ENCODE measurements around the gene THSD7A.

Gene THSD7A

DNA sequence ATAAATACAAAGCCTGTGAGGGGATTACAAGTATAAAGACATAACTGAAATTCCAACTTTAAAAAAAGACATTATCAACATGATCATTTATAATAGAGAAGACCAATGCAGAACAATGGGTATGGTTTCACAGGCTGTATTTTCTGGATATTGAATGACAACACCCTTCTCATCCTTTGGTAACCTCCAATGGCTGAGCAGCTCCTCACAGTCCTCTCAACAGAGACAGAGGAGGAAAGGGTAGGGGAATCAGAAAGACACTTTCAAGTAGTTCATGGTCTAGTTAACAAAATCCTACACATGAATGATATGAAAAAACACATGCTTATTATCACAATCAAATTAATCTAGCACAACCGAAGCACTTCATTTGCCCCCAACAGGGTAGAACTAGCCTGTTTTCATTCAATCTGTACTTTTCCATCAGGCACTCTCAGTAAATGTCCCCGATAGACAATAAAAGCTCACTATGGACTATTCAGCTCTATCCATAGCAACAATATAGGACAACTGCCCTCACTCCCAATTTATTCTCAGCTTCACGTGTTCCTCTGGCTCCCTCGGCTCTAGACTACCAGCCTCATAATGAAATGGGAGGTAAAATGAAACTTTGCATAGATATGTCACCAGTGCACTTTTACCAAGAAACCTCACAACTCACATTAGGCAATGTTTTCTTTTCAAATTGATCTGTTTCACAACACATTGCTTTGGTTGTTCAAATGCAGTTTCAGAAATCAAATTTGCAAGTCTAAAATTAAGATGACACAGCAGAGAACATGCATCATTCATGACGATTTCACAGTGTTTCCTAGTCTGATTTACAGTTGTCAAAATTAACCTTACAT lies 211.4 kb downstream of the THSD7A start:
- no peak for TF ChIP-seq ZFX (IDR thresholded peaks at IDR 0.05)
- TF ChIP-seq, protein P1, sequence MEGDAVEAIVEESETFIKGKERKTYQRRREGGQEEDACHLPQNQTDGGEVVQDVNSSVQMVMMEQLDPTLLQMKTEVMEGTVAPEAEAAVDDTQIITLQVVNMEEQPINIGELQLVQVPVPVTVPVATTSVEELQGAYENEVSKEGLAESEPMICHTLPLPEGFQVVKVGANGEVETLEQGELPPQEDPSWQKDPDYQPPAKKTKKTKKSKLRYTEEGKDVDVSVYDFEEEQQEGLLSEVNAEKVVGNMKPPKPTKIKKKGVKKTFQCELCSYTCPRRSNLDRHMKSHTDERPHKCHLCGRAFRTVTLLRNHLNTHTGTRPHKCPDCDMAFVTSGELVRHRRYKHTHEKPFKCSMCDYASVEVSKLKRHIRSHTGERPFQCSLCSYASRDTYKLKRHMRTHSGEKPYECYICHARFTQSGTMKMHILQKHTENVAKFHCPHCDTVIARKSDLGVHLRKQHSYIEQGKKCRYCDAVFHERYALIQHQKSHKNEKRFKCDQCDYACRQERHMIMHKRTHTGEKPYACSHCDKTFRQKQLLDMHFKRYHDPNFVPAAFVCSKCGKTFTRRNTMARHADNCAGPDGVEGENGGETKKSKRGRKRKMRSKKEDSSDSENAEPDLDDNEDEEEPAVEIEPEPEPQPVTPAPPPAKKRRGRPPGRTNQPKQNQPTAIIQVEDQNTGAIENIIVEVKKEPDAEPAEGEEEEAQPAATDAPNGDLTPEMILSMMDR (conservative IDR thresholded peaks at IDR 0.05): no peak
- H3K27ac ChIP-seq: no peak overlapping the region

DNA sequence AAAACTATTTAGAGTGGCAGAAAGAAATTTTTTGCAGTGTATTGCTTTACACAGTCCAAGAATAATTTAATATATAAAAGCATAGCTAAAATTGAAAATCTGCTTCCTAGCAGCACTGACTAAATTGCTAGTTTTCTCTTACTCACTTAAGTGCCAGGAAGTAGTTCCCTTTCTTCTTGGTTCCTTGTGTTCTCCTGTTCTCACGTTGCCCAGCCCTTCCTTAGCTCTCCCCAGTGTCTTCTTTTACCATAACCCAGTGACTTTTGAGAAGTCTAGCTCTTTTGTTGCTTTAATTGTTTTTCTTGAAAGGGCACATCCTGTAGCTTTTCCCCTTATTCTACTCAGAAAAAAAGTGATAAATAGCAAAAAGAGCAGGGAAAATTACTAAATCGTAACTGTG lies 215.5 kb downstream of the THSD7A start:
- no peak overlapping the region for H3K27ac ChIP-seq
- TF ChIP-seq ZFX (IDR thresholded peaks at IDR 0.05): no peak
- TF ChIP-seq, protein P1 (conservative IDR thresholded peaks at IDR 0.05): no peak

DNA sequence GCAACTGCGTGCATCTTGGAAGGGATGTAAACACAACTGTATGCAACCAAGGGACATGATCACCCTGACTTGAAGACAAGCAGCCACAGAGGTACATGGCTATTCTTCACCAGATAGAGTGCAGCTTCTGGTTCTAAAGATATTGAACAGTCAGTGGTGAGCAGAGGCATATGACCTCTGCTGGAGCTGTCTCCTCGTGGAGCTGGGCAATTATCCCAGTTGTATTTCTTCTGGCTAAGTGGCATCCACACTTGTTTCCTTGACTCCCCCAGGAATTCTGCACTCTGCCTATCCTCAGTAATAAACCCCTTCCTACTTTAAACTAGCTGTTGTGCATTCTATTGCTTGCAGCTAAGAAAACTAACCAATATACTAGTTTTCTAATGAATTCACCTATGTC lies 216.8 kb downstream of the THSD7A start:
- TF ChIP-seq ZFX (IDR thresholded peaks at IDR 0.05): no peak
- TF ChIP-seq, protein P1 (conservative IDR thresholded peaks at IDR 0.05): no peak
- H3K27ac ChIP-seq: no peak overlapping the region

DNA sequence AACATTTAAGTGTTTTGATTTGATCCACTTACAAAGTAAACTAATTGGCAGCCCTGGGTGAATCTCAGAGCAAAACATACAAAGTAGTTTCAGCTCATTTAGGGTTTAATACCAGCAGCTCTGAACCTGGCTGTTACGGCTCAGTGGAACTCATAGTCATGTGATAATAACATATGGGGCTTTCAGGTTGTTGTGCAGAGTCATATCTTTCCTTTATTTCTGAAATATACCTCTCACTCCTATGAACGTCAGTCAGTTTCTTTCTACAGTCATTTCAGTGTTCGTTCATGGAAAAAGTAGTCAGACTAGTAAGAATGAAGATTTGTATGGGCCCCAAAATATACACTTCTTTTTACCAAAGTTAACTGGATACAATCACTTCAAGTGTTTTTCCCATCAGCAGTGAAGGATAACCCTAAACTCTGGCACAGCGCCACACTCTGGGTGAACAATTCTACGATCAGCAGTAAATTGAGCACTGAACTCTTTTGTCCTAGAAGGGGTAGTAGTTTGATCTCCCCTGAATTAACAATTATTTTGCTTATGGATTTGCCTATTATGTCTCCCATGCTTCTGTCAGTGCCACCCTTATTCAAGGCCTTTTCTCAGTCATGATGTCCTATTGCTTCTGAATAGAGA lies 218.6 kb downstream of the THSD7A start:
- H3K27ac ChIP-seq: no peak overlapping the region
- TF ChIP-seq, protein P1 (conservative IDR thresholded peaks at IDR 0.05): no peak
- TF ChIP-seq ZFX (IDR thresholded peaks at IDR 0.05): no peak

DNA sequence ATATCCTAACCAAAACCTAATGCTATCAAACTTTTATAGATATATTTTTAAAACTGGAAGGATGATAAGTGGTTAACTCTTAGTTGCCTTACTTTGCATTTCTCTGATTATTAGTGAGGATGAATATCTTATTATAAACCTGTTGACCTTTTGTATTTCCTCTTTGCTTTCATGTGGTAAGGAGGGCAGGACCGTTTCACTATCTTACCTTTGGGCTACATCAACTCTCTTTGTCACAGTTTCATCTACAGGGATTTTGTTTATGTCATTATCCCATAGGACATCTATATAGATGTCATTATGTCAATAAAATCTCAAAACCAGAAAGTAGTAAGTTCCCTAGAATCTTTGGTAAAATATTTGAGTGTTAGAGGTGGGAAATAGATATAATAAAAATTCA lies 219.3 kb downstream of the THSD7A start:
- TF ChIP-seq, protein P1 (conservative IDR thresholded peaks at IDR 0.05): no peak
- no peak for TF ChIP-seq ZFX (IDR thresholded peaks at IDR 0.05)
- no peak overlapping the region for H3K27ac ChIP-seq

DNA sequence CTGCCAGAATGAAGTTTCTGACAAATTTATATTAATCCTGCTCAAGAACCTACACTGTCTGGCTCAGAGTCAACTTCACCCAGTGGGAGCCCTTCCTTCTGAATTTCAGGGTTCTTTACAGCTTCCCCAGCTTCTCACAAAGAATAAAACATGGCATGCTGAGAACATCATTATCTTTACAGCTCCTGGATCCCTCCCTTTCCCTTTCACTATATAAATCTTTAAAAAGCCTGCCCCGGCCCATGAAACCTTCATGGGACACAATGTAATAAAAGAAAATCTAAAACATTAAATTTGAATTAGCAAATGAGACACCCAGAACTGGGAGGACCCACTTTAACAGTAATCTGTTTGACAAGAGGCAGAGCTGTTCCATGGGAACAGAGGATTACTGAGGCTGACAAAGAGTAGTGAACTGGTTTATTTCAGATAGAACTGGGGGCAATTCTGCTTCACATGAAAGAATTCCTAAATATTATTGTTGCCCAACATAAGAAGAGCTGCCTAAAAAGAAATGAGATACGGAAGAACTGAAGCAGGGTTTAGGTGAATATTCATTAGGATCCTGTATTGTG lies 222.8 kb downstream of the THSD7A start:
- TF ChIP-seq ZFX (IDR thresholded peaks at IDR 0.05): no peak
- TF ChIP-seq, protein P1 (conservative IDR thresholded peaks at IDR 0.05): no peak
- H3K27ac ChIP-seq: no peak overlapping the region

DNA sequence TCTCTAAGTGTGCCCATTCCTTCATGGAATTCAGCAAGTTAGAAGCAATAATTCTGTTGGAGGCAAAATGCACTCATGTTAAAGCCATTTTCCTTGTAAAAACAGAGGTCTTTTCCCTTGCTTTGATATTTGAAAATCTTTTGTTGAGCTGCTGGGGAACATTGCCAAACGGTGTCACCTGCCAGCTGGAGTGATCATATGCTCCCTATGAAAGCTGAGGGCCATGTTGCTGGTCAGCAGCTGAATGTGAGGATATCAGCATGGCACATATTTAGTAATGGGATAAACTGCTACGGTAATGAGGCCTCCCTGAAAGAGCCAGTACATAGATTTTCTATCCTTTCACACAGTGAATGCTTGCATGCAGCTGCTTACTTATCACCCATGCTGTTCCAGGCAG lies 224.3 kb downstream of the THSD7A start:
- H3K27ac ChIP-seq: no peak overlapping the region
- no peak for TF ChIP-seq ZFX (IDR thresholded peaks at IDR 0.05)
- TF ChIP-seq, protein P1 (conservative IDR thresholded peaks at IDR 0.05): no peak

Data from C4-2B (cell line).